Astrocyte (in vitro differentiated cells and primary cell): ENCODE results near the gene CNOT11.

ENCODE experiments used
- CTCF ChIP-seq: IDR thresholded peaks from 2 replicates; pipeline ENCODE4 v1.5.1; 2011; ENCODE audit warnings: low read depth, mild to moderate bottlenecking, inconsistent platforms, low read length, moderate library complexity; ENCODE audit not compliant: insufficient read depth
- EZH2 ChIP-seq: IDR thresholded peaks from 2 replicates; pipeline ENCODE4 v1.6.1; 2012; ENCODE audit warnings: mild to moderate bottlenecking, low read length, inconsistent platforms; ENCODE audit not compliant: insufficient read depth

GRCh38 chr2:101307950-101308431 is 55.3 kb downstream of the CNOT11 start:
- TF ChIP-seq CTCF (no peak), EZH2 (no peak)
